ENCODE measurements around the gene IL17RE.

The IL17RE gene

DNA sequence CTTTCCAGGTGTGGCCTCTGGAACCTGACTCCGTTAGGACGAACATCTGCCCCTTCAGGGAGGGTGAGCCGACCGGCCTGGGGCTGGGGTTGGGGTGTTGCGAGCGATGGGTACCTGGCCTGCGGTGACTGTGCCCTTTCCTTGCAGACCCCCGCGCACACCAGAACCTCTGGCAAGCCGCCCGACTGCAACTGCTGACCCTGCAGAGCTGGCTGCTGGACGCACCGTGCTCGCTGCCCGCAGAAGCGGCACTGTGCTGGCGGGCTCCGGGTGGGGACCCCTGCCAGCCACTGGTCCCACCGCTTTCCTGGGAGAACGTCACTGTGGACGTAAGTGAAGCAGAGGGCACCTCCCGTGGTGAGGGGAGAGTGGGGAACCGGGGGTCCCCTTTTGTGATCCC is 25.5 kb downstream of the IL17RE start:
- POLR2A ChIA-PET = no interaction called here
- CTCF ChIA-PET = interaction anchor here (0.7 kb wide), 2 partner anchors 81 to 394 kb away, joined by 3 read pairs; no protein-coding TSS in a partner anchor
- Histone ChIP-seq H3K4me1 (ENCODE audit: control insufficient read depth, insufficient read depth, low read length) (no peaks in the 10 kb centered on the region), H3K9me3 (ENCODE audit: control insufficient read depth, insufficient read depth, low read depth, low read length) (no peaks in the 10 kb centered on the region), H3K4me3 (ENCODE audit: low read depth, low read length) (no peak overlapping the region), H3K36me3 (ENCODE audit: control insufficient read depth in 2 of 2, insufficient read depth in 1 of 2, low read length in 2 of 2) (peaks cover 0 to 20% of the 10 kb centered on the region in 2 experiments; a peak in 2 of 3 replicates), H3K27ac (ENCODE audit: extremely low read depth, low read depth, low read length) (no peak overlapping the region)
- no peak for TF ChIP-seq ZNF138 (tag by site-specific recombination; IDR thresholded peaks at IDR 0.05; ENCODE audit: borderline replicate concordance)
- TF ChIP-seq ZNF416 (tag by site-specific recombination; IDR thresholded peaks at IDR 0.05) = no peak
- TF ChIP-seq ZFP3 (tag by site-specific recombination; IDR thresholded peaks at IDR 0.05; ENCODE audit: low read depth) = no peak
- no peak for TF ChIP-seq ZNF184 (tag by site-specific recombination; IDR thresholded peaks at IDR 0.05)

DNA sequence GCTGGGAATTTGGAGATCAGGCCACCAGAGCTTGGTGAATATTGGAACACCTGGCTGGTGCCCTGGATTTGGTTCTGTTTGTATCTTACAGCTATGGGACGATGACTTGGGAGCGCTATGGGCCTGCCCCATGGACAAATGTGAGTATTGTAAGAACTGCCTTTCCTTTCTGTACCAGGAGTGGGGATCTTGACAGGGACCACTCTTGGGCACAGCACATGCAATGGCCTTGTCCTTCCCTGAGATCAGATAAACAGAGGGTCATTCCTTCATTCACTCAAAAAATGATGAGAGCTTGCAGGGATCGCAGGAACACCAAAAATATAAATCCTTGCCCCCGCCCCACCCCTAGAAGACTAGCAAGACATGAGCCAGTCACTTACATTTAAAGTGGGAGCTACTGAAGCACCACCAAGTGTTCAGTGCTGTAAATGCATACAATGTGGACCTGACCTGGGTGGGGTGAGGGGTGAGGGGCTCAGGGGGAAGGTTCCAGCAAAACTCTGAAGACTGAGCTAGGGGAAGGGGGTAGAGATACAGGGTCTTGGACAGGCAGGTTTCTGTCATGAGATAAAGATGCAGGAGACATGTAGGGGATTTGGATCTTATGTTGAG is 28.3 kb downstream of the IL17RE start:
- H3K4me1 ChIP-seq (ENCODE audit: control insufficient read depth, insufficient read depth, low read length) = 0 out of 2 replicates have a peak, but pooled peaks cover 2% of the 10 kb centered on the region
- H3K27ac ChIP-seq (ENCODE audit: extremely low read depth, low read depth, low read length) = no peak overlapping the region
- H3K4me3 ChIP-seq (ENCODE audit: low read depth, low read length) = no peak overlapping the region
- ChIA-PET POLR2A (interaction anchor here (0.9 to 3.9 kb wide), 4 partner anchors 14 to 87 kb away, joined by 3 to 23 read pairs (median 6); partner anchors contain the start of genes IL17RC, JAGN1 and RPUSD3), CTCF (interaction anchor here (0.5 to 2.2 kb wide), 13 partner anchors 10 to 153 kb away, joined by 3 to 14 read pairs (median 4); partner anchors contain the start of gene IL17RC)
- no peaks in the 10 kb centered on the region for H3K9me3 ChIP-seq (ENCODE audit: control insufficient read depth, insufficient read depth, low read depth, low read length)
- TF ChIP-seq ZSCAN30 (tag by site-specific recombination; IDR thresholded peaks at IDR 0.05) (no peak), ZNF707 (tag by site-specific recombination; IDR thresholded peaks at IDR 0.05) (peak; percentile 95), ZNF529 (tag by site-specific recombination; IDR thresholded peaks at IDR 0.05; ENCODE audit: insufficient replicate concordance) (peak; percentile 55)
- H3K36me3 ChIP-seq (ENCODE audit: control insufficient read depth in 2 of 2, insufficient read depth in 1 of 2, low read length in 2 of 2) = peaks cover 0 to 26% of the 10 kb centered on the region in 2 experiments; a peak in 2 of 3 replicates

DNA sequence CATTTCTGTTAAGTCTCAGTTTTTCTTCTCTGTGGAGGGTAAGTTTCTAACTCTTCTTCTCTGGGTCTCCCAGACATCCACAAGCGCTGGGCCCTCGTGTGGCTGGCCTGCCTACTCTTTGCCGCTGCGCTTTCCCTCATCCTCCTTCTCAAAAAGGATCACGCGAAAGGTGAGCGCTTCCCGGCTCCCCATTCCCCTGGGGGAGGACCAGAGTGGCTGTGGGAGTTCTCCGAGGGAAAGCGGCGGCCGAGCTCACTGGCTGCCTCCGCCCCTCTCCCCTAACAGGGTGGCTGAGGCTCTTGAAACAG is 29.8 kb downstream of the IL17RE start:
- H3K4me1 ChIP-seq (ENCODE audit: control insufficient read depth, insufficient read depth, low read length) = 0 out of 2 replicates have a peak, but pooled peaks cover 2% of the 10 kb centered on the region
- H3K36me3 ChIP-seq (ENCODE audit: control insufficient read depth in 2 of 2, insufficient read depth in 1 of 2, low read length in 2 of 2) = peaks cover 6 to 40% of the 10 kb centered on the region in 2 experiments
- peak overlapping the region; percentile 95; the same call in 1 of the 2 replicates for H3K27ac ChIP-seq (ENCODE audit: extremely low read depth, low read depth, low read length)
- ChIA-PET CTCF (interaction anchor here (0.6 to 2.3 kb wide), 14 partner anchors 10 to 1479 kb away, joined by 3 to 19 read pairs (median 5); partner anchors contain the start of gene JAGN1), POLR2A (interaction anchor here (0.6 to 3.9 kb wide), 22 partner anchors 11 to 235 kb away, joined by 3 to 33 read pairs (median 8); partner anchors contain the start of genes ARPC4, CIDEC, EMC3 and FANCD2)
- TF ChIP-seq ZNF362 (tag by site-specific recombination; IDR thresholded peaks at IDR 0.05) (no peak), CTCF (tag by site-specific recombination; IDR thresholded peaks at IDR 0.05) (no peak), ZNF341 (tag by site-specific recombination; IDR thresholded peaks at IDR 0.05; ENCODE audit: low read depth) (0 out of 2 replicates have a peak, but pooled peaks have one; percentile 98)
- no peak overlapping the region; the same call in 1 of the 2 replicates for H3K4me3 ChIP-seq (ENCODE audit: low read depth, low read length)
- no peaks in the 10 kb centered on the region for H3K9me3 ChIP-seq (ENCODE audit: control insufficient read depth, insufficient read depth, low read depth, low read length)

DNA sequence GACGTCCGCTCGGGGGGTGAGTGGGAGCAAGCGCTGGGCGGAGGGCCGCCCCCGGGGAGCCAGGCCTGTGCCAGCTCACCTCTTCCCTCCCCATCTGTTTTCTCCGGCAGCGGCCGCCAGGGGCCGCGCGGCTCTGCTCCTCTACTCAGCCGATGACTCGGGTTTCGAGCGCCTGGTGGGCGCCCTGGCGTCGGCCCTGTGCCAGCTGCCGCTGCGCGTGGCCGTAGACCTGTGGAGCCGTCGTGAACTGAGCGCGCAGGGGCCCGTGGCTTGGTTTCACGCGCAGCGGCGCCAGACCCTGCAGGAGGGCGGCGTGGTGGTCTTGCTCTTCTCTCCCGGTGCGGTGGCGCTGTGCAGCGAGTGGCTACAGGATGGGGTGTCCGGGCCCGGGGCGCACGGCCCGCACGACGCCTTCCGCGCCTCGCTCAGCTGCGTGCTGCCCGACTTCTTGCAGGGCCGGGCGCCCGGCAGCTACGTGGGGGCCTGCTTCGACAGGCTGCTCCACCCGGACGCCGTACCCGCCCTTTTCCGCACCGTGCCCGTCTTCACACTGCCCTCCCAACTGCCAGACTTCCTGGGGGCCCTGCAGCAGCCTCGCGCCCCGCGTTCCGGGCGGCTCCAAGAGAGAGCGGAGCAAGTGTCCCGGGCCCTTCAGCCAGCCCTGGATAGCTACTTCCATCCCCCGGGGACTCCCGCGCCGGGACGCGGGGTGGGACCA is 30.4 kb downstream of the IL17RE start:
- H3K27ac ChIP-seq (ENCODE audit: extremely low read depth, low read depth, low read length) = peak overlapping the region; percentile 95
- POLR2A ChIA-PET = interaction anchor here (0.6 to 3.9 kb wide), 33 partner anchors 8 to 340 kb away, joined by 3 to 33 read pairs (median 4); partner anchors contain the start of genes ARPC4, CAMK1, CIDEC and EMC3
- no peaks in the 10 kb centered on the region for H3K9me3 ChIP-seq (ENCODE audit: control insufficient read depth, insufficient read depth, low read depth, low read length)
- CTCF ChIA-PET = interaction anchor here (0.6 to 2.3 kb wide), 17 partner anchors 9 to 1478 kb away, joined by 3 to 19 read pairs (median 4); partner anchors contain the start of genes IL17RC and JAGN1
- peak overlapping the region; percentile 31 for H3K4me3 ChIP-seq (ENCODE audit: low read depth, low read length)
- 0 out of 2 replicates have a peak, but pooled peaks cover 2% of the 10 kb centered on the region for H3K4me1 ChIP-seq (ENCODE audit: control insufficient read depth, insufficient read depth, low read length)
- H3K36me3 ChIP-seq (ENCODE audit: control insufficient read depth in 2 of 2, insufficient read depth in 1 of 2, low read length in 2 of 2) = peaks cover 6 to 45% of the 10 kb centered on the region in 2 experiments
- TF ChIP-seq ZFP3 (tag by site-specific recombination; IDR thresholded peaks at IDR 0.05; ENCODE audit: low read depth) (no peak), MEIS1 (CRISPR knock-in tag; IDR thresholded peaks at IDR 0.05; ENCODE audit: borderline replicate concordance) (no peak), FEZF1 (tag by site-specific recombination; IDR thresholded peaks at IDR 0.05) (no peak), ZNF785 (tag by site-specific recombination; IDR thresholded peaks at IDR 0.05) (peak; percentile 85), ZNF768 (tag by site-specific recombination; IDR thresholded peaks at IDR 0.05) (no peak; the same call in 1 of the 2 replicates), ZBTB7A (tag by site-specific recombination; IDR thresholded peaks at IDR 0.05; ENCODE audit: low read depth) (peak; percentile 64; the same call in 1 of the 2 replicates)
- TF ChIP-seq, protein P1, sequence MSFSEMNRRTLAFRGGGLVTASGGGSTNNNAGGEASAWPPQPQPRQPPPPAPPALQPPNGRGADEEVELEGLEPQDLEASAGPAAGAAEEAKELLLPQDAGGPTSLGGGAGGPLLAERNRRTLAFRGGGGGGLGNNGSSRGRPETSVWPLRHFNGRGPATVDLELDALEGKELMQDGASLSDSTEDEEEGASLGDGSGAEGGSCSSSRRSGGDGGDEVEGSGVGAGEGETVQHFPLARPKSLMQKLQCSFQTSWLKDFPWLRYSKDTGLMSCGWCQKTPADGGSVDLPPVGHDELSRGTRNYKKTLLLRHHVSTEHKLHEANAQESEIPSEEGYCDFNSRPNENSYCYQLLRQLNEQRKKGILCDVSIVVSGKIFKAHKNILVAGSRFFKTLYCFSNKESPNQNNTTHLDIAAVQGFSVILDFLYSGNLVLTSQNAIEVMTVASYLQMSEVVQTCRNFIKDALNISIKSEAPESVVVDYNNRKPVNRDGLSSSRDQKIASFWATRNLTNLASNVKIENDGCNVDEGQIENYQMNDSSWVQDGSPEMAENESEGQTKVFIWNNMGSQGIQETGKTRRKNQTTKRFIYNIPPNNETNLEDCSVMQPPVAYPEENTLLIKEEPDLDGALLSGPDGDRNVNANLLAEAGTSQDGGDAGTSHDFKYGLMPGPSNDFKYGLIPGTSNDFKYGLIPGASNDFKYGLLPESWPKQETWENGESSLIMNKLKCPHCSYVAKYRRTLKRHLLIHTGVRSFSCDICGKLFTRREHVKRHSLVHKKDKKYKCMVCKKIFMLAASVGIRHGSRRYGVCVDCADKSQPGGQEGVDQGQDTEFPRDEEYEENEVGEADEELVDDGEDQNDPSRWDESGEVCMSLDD (tag by site-specific recombination; IDR thresholded peaks at IDR 0.05) = peak; percentile 93
